Measurements from ENCODE around the gene TNFRSF19.

- TF ChIP-seq CTCF (IDR thresholded peaks at IDR 0.05; ENCODE audit: low read depth, low read length, missing input control) = no peak
- no peak for TF ChIP-seq JUND (IDR thresholded peaks at IDR 0.05)
- no peak for TF ChIP-seq NR2F2 (IDR thresholded peaks at IDR 0.05)
- TF ChIP-seq SP1 (IDR thresholded peaks at IDR 0.05) = no peak
- no peak for TF ChIP-seq TAF1 (conservative IDR thresholded peaks at IDR 0.05)
Measured at GRCh38 chr13:23605831-23606230, 35.6 kb downstream of the TNFRSF19 start.

All from liver (tissue), 3 donors.